GM12892 (cell line): ENCODE measurements around the gene RBL1.
"Not testable (repeated sequence)": the region's sequence is repeated elsewhere in the genome, so short reads cannot be mapped to it uniquely, and the experiment has no call there.

Source experiments
- DNase-seq: peaks from one replicate; pipeline ENCODE4 v3.0.0; 2011; ENCODE audit not compliant: insufficient read length
- FAIRE-seq: peaks from 2 replicates; lab custom pipeline; 2011; peaks lifted over from hg19 to GRCh38; lab: Jason Lieb, UNC
- POLR2A ChIP-seq: IDR thresholded peaks from 2 replicates; pipeline ENCODE4 v1.6.1; 2011; ENCODE audit warnings: low read depth, low read length, control low read depth
- POLR2AphosphoS5 ChIP-seq: IDR thresholded peaks from 2 replicates; pipeline ENCODE4 v1.6.1; 2011; ENCODE audit warnings: low read depth, low read length, control low read depth
- TAF1 ChIP-seq: IDR thresholded peaks from 2 replicates; pipeline ENCODE4 v1.6.1; 2011; ENCODE audit warnings: low read depth, mild to moderate bottlenecking, control low read depth, low read length, borderline replicate concordance

RBL1 gene

GRCh38 chr20:36975099-36975818 is 120.5 kb downstream of the RBL1 start:
- TF ChIP-seq POLR2A (no peak), POLR2AphosphoS5 (no peak), TAF1 (no peak)
- FAIRE-seq: no peak
- DNase-seq: no peak

GRCh38 chr20:36974660-36975059 is 121.1 kb downstream of the RBL1 start:
- DNase-seq (no peak), FAIRE-seq (no peak)
- TF ChIP-seq POLR2A (no peak), POLR2AphosphoS5 (no peak), TAF1 (no peak)

- FAIRE-seq: no peak
- DNase-seq: no peak
- TF ChIP-seq POLR2AphosphoS5 (no peak), POLR2A (no peak), TAF1 (no peak)
Observed at GRCh38 chr20:36971103-36971502, 124.7 kb downstream of the RBL1 start.

GRCh38 chr20:36969478-36970186 is 126.2 kb downstream of the RBL1 start:
- TF ChIP-seq POLR2A (no peak), TAF1 (no peak), POLR2AphosphoS5 (no peak)
- DNase-seq (no peak), FAIRE-seq (no peak)

GRCh38 chr20:36969051-36969450 is 126.7 kb downstream of the RBL1 start:
- DNase-seq (no peak), FAIRE-seq (no peak)
- TF ChIP-seq TAF1: no peak
- no peak for TF ChIP-seq POLR2A
- TF ChIP-seq POLR2AphosphoS5: no peak

- TF ChIP-seq POLR2A: no peak
- FAIRE-seq: no peak
- no peak for DNase-seq
Observed at GRCh38 chr20:36967636-36968035, 128.2 kb downstream of the RBL1 start.

- FAIRE-seq, DNase-seq: not testable (repeated sequence)
Observed at GRCh38 chr20:36966965-36967364, 128.8 kb downstream of the RBL1 start.

- not testable (repeated sequence) for DNase-seq
Observed at GRCh38 chr20:36962354-36962941, 133.3 kb downstream of the RBL1 start.

GRCh38 chr20:36959242-36959641 is 136.6 kb downstream of the RBL1 start:
- TF ChIP-seq POLR2AphosphoS5 (no peak), TAF1 (no peak), POLR2A (no peak)
- FAIRE-seq: no peak
- DNase-seq: no peak

More at GRCh38 chr20:36962354-36962941, 133.3 kb downstream of the RBL1 start:
- not testable (repeated sequence) for FAIRE-seq

- FAIRE-seq (no peak), DNase-seq (no peak)
- TF ChIP-seq POLR2A: no peak
- TF ChIP-seq TAF1: no peak
- TF ChIP-seq POLR2AphosphoS5: no peak
Observed at GRCh38 chr20:36957875-36958667, 137.7 kb downstream of the RBL1 start.

- TF ChIP-seq TAF1 (no peak), POLR2AphosphoS5 (no peak), POLR2A (no peak)
- DNase-seq (no peak), FAIRE-seq (no peak)
Observed at GRCh38 chr20:36956674-36957073, 139.1 kb downstream of the RBL1 start.

- TF ChIP-seq POLR2A (no peak), POLR2AphosphoS5 (no peak), TAF1 (no peak)
- FAIRE-seq (no peak), DNase-seq (no peak)
Observed at GRCh38 chr20:36956016-36956415, 139.8 kb downstream of the RBL1 start.
